ENCODE data around the gene PEX11A.

- TF ChIP-seq CTCF (IDR thresholded peaks at IDR 0.05; ENCODE audit: extremely low read depth in 1 of 2, insufficient read depth in 1 of 2, low read depth in 1 of 2, low read length in 2 of 2) (peak; percentile 75 to 77), EZH2 (IDR thresholded peaks at IDR 0.05; ENCODE audit: borderline replicate concordance, low read depth, low read length, severe bottlenecking) (no peak), FOS (IDR thresholded peaks at IDR 0.05; ENCODE audit: borderline replicate concordance, insufficient read depth, low read length) (no peak), POLR2AphosphoS5 (IDR thresholded peaks at IDR 0.05; ENCODE audit: insufficient read depth, low read depth, low read length) (no peak), JUN (IDR thresholded peaks at IDR 0.05; ENCODE audit: borderline replicate concordance, insufficient read depth, insufficient read length, low read depth) (no peak)
Observed at GRCh38 chr15:89740137-89740536, 49.6 kb upstream of the PEX11A start.
